ENCODE results near the gene PACRG.

Gene PACRG

DNA sequence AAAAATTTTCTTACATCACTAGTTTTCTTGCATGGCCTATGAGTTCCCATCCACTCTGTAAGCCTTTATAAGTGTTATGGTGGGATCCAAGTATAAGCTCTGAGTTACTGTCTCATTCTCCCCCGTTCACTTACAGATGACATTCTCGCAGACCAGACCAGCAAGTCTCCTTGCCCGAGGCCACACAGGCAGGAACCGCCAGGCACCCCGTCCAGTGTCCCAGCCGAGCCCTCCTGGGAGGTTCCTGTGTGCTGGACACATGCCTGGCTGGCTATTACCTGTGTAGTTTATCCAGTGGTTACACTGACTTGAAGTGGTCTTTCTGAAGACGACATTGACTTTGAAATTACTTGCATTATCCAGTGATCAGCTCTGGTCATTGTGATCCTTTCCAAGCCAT is 451.9 kb downstream of the PACRG start:
- no peak for DNase-seq (ENCODE audit: low read depth)

GRCh38 chr6:163180874-163181541 is 453.2 kb downstream of the PACRG start:
- no peak for DNase-seq (ENCODE audit: low read depth)

DNA sequence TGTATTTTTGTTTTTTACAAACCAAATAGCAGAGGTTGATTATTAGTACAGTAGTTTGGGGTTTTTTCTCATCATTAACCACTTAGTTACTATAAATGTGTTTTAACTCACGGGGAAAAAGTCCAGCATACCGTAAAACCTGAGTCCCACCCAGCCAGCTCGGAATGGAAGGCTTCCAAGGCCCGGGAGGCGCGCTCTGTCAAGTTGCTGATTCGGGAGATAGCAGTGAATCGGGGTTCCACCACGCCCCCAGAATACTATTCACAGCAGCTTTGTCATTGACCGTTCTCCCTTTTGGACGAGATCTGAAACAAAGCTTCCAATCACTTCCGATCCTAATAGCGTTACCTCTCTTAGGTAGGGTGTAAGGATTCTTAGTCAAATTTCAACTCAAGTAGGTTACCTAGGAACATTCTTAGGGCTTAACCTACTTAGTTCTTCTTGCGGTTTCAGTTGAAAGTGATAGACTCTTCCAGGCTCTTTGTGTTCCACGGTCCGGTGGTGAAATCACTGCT is 453.9 kb downstream of the PACRG start:
- DNase-seq (ENCODE audit: low read depth): no peak

DNA sequence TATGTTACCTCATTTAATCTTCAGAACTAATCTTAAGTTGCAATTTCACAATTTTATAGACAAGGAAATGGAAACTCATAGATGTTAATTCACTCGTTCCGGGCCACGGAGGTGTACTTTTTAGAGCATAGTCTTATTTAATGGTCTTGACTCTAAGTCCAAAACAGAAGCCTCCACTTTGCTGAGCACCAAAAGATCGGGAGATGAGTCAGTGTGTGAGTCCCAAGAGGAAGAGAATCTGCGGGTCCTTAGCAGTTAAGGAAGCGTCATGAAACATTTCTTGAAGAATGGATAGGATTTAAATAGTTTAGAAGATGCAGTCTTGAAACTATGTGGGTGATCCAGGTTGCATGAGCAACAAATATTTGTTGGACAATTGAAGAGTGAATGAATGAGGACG is 454.9 kb downstream of the PACRG start:
- DNase-seq (ENCODE audit: low read depth): no peak

DNA sequence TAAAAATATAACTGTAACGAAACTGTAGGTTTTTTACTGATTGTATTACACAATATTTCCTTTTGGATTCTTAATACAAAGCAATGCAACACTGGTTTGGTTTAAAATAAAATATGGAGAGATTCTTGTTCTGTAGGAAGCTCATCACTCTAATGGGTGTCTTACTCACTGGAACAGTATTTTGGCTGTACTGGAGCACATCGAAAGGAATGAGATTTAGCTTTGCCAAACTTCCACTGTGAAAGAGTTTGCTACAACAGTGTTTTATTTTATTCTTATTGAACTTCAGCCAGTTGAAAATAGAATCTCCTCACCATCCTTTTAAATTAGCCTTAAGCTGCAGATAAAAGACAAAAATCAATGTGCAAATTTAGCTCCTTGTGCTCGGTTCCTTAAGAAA is 456.0 kb downstream of the PACRG start:
- DNase-seq (ENCODE audit: low read depth): no peak

- DNase-seq (ENCODE audit: low read depth): no peak
These were observed 458.0 kb downstream of the PACRG start for GRCh38 chr6:163185744-163186143.

DNA sequence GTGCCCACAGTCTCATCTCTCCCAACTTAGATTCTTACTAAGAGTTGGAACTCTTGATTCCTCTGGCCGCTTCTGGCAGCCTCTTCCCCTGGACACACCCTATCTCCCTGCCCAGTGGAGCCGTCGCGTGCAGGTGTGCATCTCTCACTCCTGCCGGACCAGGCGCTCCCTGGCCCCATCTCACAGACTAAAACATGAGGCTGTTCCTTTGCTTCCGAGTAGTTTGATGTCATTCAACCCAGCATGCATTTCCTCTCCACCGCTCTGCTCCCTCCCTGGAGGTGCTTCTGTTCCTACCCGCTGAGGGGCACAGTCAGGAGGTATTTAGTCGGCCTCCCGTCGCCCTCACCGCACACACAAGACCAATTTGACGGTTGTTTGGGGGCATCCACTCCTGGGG is 458.8 kb downstream of the PACRG start:
- DNase-seq (ENCODE audit: low read depth): no peak

DNA sequence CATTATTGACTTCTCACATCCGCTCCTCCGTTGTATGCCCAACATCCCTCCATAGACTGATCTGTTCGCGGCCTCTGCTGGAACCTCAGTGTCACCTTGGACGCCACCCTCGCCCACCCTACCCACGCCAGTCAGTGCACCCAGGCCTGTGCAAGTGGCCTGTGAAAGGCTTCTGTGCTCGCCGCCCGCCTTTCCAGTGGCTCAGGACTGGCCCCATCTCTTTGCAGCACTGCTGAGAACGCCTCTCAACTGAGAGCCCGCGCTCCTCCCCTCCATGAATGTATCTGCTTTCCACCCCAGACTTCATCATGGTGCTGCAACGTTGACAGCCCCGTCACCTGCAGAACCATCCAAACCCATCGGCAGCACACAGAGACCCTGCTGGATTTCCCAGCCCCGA is 459.4 kb downstream of the PACRG start:
- DNase-seq (ENCODE audit: low read depth): no peak

GRCh38 chr6:163187606-163188005 is 459.8 kb downstream of the PACRG start:
- no peak for DNase-seq (ENCODE audit: low read depth)

DNA sequence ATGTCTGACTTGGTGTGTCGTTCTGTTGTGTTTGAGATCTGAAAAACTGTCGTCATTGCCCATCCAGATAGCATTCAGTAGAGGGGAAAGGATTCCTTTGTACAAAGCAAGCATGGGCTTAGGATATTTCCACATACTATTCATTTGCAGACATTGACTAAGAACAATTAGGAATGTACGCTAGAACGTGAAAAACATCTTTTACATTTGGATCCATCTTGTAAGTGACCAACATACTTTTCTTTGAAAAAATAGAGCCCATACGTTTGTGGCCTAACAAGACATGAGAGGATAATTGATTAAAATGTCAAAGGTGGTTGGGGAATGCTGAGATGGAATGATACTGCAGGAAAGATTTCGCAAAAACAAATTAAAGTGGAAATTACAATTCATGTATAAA is 461.0 kb downstream of the PACRG start:
- DNase-seq (ENCODE audit: low read depth): no peak

GRCh38 chr6:163189609-163190008 is 461.8 kb downstream of the PACRG start:
- DNase-seq (ENCODE audit: low read depth): no peak

GRCh38 chr6:163190786-163191185 is 463.0 kb downstream of the PACRG start:
- DNase-seq (ENCODE audit: low read depth): no peak

- DNase-seq (ENCODE audit: low read depth): no peak
These were observed 464.1 kb downstream of the PACRG start for GRCh38 chr6:163191704-163192537.

- no peak for DNase-seq (ENCODE audit: low read depth)
These were observed 464.8 kb downstream of the PACRG start for GRCh38 chr6:163192591-163192990.

DNA sequence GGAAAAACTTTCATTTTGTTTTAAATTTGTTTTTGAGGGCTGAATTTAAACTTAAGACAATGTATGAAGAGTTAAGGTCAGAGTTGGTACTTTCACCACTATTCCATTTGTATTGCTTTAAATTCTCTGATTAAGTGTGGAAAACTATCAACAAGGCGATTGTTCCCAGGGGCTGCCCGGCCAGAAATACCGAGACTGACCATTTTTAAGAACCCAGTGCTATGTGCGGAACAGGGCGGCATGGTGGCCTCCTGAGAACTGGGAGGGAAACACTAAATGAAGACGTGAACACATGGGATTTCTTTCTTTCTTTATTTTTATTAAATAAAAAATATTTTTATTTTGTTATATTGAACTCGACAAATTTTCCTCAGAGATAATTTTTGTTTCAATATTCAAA is 465.6 kb downstream of the PACRG start:
- DNase-seq (ENCODE audit: low read depth): no peak

DNA sequence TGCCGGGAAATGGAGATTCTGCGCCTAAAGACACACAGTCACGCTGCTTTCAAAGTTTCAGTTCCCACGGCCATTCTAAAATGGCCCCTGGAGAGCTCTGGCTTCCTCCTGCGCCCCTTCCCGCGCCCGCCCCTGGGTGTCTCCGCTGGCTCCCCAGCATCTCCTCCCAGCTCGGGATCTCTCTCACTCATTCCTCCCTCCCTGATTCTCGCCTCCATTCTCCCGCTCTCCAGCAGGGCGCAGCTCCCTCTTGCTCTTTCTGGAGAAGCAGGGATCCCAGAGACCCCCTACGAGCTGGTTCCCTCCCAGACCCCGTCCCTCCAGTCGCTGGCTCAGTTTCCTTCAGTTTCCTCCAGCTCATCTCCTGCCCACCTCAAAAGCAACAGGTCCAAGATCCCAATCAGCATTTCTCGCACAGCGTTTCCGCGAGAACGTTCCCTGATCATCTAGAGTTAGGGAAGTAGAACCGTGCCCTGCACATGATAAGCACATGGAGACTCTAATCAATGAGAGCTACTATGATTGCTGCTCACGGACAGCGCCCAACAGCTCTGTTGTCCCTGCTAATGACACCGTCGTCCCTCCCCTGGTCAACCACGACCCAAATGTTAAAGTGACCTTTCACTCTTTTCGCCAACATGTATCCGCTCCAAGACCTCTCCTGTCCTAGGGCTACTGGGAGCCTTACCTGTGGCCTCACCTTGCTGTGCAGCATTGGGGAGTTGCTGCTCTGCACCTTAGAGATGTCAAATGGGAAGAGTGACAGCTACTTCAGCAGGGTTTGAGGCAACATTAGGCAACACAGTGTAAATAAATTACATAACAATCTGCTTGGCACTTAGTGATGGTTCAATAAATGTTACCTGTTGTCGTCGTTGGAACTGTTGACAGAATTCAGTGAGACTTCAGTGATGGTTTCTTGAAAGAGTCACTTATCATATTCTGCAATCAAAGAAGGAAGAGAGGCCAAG is 468.2 kb downstream of the PACRG start:
- DNase-seq (ENCODE audit: low read depth): no peak

- DNase-seq (ENCODE audit: low read depth): no peak
These were observed 470.1 kb downstream of the PACRG start for GRCh38 chr6:163197839-163198238.

GRCh38 chr6:163198396-163198795 is 470.6 kb downstream of the PACRG start:
- DNase-seq (ENCODE audit: low read depth): no peak

GRCh38 chr6:163199371-163199770 is 471.6 kb downstream of the PACRG start:
- no peak for DNase-seq (ENCODE audit: low read depth)

DNA sequence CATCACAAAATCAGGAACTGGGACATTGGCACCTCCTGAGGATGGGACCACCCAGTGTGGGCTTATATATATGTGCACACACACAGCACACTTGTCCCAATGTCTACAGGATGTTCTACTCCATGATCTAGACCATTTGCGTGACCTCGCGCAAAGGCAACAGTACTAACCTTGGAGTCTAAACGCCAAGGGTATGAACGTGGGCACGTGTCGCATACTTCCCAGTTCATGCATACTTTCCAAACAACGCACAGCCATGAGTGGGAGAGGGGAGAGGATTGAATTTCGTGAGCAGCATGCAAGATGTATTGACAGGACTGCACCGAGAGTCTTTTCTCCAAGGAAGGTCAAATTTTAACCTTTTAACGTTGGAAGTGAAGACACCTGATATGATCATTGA is 472.5 kb downstream of the PACRG start:
- DNase-seq (ENCODE audit: low read depth): no peak

DNA sequence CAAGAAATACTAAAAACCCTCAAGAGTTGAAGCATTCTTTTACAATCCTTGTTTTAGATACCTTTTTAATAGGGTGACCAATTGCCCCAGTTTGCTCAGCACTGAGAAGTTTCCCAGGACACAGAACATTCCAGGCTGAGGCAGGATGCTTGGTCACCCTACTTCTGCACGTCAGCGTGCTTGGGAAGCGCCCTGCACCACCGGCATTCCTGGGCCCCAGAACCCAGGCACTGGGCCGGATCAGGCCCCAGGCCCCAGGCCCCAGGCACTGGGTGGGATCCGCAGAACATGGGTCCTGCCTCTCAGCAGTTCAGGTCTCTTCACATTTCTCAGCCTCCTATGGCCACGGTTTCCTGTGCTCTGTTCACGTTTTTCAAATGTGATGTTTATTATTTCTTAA is 472.9 kb downstream of the PACRG start:
- DNase-seq (ENCODE audit: low read depth): no peak

GRCh38 chr6:163201855-163202254 is 474.1 kb downstream of the PACRG start:
- no peak for DNase-seq (ENCODE audit: low read depth)

Measured in stimulated activated CD8-positive, alpha-beta memory T cell treated with anti-CD3 and anti-CD28 coated beads, Interleukin-12 subunit alpha, Interleukin-12 subunit beta, amount 100 ng/mL, for 4 hours (primary cell).